Gastrocnemius medialis (tissue), 4 donors: ENCODE results near the gene ERAS.

Source experiments
- POLR2A ChIP-seq, 2 donors: fragments of 450-650 bp; IDR thresholded peaks; one replicate each; pipeline ENCODE4 v1.6.1; 2017; ENCODE audit warnings: antibody characterized with exemption in 2 of 2, mild to moderate bottlenecking in 2 of 2, moderate library complexity in 2 of 2
- TF ChIP-seq, protein P1 (sequence below), 5 experiments: fragments of 450-650 bp in 3 of 5; fragments of 200-600 bp in 2 of 5; sonication (generic) in 2 of 5; IDR thresholded peaks in 4 of 5; conservative IDR thresholded peaks in 1 of 5; 1 replicate in 4 of 5; 2 replicates in 1 of 5; pipeline ENCODE4 v1.5.1; 2016 to 2019; ENCODE audit warnings: antibody characterized with exemption in 5 of 5, mild to moderate bottlenecking in 3 of 5, moderate library complexity in 3 of 5

DNA sequence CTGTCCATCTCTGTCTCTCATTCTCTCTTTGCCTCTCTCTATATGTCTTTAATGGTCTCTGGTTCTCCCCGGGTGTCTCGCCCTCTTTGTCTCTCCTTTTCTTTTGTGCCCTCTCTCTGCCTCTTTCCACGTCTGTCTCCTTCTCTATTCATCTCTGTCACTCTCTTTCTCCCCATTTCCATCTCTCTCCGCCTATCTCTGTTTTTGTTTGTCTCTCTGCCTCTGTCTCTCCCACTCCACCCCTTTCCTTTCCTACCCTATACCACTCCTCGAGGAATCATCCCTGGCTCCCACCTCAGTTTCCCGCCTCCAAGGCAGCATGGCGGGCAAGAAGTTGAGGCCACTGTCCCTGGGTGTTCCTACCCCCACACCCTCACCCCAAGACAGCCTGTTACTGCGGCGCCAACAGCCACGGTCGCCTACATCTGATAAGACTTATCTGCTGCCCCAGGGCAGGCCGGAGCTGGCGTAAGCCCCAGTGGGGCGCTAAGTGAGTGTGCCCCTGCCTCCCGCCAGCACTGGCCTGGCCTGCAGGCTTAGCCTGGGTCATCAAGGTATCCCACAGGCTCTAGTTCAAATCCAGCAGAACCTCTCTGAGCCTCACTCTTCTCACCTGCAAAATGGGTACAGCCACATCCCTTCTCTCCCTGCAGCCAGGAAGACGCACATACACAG lies 40.6 kb upstream of the ERAS start:
- TF ChIP-seq, protein P1, sequence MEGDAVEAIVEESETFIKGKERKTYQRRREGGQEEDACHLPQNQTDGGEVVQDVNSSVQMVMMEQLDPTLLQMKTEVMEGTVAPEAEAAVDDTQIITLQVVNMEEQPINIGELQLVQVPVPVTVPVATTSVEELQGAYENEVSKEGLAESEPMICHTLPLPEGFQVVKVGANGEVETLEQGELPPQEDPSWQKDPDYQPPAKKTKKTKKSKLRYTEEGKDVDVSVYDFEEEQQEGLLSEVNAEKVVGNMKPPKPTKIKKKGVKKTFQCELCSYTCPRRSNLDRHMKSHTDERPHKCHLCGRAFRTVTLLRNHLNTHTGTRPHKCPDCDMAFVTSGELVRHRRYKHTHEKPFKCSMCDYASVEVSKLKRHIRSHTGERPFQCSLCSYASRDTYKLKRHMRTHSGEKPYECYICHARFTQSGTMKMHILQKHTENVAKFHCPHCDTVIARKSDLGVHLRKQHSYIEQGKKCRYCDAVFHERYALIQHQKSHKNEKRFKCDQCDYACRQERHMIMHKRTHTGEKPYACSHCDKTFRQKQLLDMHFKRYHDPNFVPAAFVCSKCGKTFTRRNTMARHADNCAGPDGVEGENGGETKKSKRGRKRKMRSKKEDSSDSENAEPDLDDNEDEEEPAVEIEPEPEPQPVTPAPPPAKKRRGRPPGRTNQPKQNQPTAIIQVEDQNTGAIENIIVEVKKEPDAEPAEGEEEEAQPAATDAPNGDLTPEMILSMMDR (IDR thresholded peaks at IDR 0.05 in 4 of 5, conservative IDR thresholded peaks at IDR 0.05 in 1 of 5), result no peak
- no peak for TF ChIP-seq POLR2A (IDR thresholded peaks at IDR 0.05)
